ENCODE data around the gene BRI3. TPM values are rescaled to one million over a fixed set of nuclear protein-coding genes. Genes with fewer than 3 reads are reported as not detected.
A peak's percentile ranks its signal among the peaks of the same experiment; 100 is the strongest.

The BRI3 gene
- total and polyA plus RNA-seq, 2 of the 8 experiments (the other 6 are each of a cell fraction or from before 2014, with no cell fraction given), result 77.5 to 93.4 TPM

- 11% methylated on average over 31 of the region's 77 CpGs; no CpG with 5 or more reads in 1 of the 2 experiments for WGBS, 2 experiments (ENCODE audit: extremely low coverage in 1 of 2, insufficient coverage in 1 of 2, insufficient read length in 1 of 2, insufficient replicate concordance in 2 of 2, low coverage in 1 of 2, low lambda C conversion rate in 2 of 2, missing lambda C conversion rate in 1 of 2)
These were observed 496 bp downstream of the BRI3 start for GRCh38 chr7:98281757-98282606.

More at GRCh38 chr7:98281757-98282606, 496 bp downstream of the BRI3 start:
- peak overlapping the region; percentile 49 for H3K4ac ChIP-seq (replicated peaks; ENCODE audit: insufficient read length, low read depth, low read length)
- DNase-seq (ENCODE audit: low read depth in 1 of 2, low spot score in 2 of 2) (no peak), FAIRE-seq (no peak)
- no peak overlapping the region for H4K5ac ChIP-seq (ENCODE audit: insufficient read length, low read depth, low read length)
- no peak overlapping the region for H2BK15ac ChIP-seq (ENCODE audit: low read length)
- peaks cover 7 to 41% of the 10 kb centered on the region in 2 experiments for H3K79me2 ChIP-seq (ENCODE audit: control insufficient read depth in 1 of 2, insufficient read depth in 2 of 2, low read length in 2 of 2)
- no peaks in the 10 kb centered on the region; a peak in 1 of 8 replicates for H3K36me3 ChIP-seq (ENCODE audit: control insufficient read depth in 2 of 4, insufficient read depth in 4 of 4, low read length in 3 of 4)
- no peak overlapping the region for H2BK5ac ChIP-seq (ENCODE audit: low read depth, low read length)
- H3K27me3 ChIP-seq (replicated peaks in 1 of 4; ENCODE audit: control insufficient read depth in 3 of 4, extremely low read depth in 1 of 4, insufficient read depth in 3 of 4, low read length in 3 of 4), result no peaks in the 10 kb centered on the region
- H3K79me1 ChIP-seq (ENCODE audit: low read depth, low read length), result peaks cover 6% of the 10 kb centered on the region
- CTCF ChIA-PET (ENCODE audit: partially characterized antibody), result interaction anchor here (1.0 kb wide), 1 partner anchor 13 kb away, joined by 6 read pairs; no protein-coding TSS in a partner anchor
- H4K91ac ChIP-seq (replicated peaks; ENCODE audit: insufficient read length, low read length), result no peak overlapping the region
- H3K4me2 ChIP-seq (ENCODE audit: insufficient read depth in 1 of 2, low read depth in 2 of 2, low read length in 2 of 2), result peak overlapping the region; percentile 85 to 93
- H3K4me1 ChIP-seq (replicated peaks in 1 of 4; ENCODE audit: control insufficient read depth in 3 of 4, insufficient read depth in 4 of 4, low read length in 3 of 4), result peaks cover 7 to 19% (median 12%) of the 10 kb centered on the region in 4 experiments
- H2AFZ ChIP-seq (ENCODE audit: low read length), result no peak overlapping the region
- H3K23ac ChIP-seq (ENCODE audit: insufficient read length), result no peak overlapping the region
- H3K27ac ChIP-seq (ENCODE audit: low read depth, low read length), result no peak overlapping the region
- H3K9me3 ChIP-seq (ENCODE audit: insufficient read depth in 2 of 2, low read depth in 1 of 2, low read length in 1 of 2), result no peaks in the 10 kb centered on the region
- H4K8ac ChIP-seq (ENCODE audit: extremely low read depth, insufficient read depth, low read length), result peak overlapping the region; percentile 71
- POLR2A ChIA-PET (ENCODE audit: partially characterized antibody), result interaction anchor here (1.1 to 2.0 kb wide), 2 partner anchors 9 to 12 kb away, joined by 3 to 7 read pairs; no protein-coding TSS in a partner anchor
- H2BK120ac ChIP-seq (replicated peaks; ENCODE audit: low read depth, low read length), result no peak overlapping the region
- H2BK20ac ChIP-seq (ENCODE audit: low read length), result no peak overlapping the region
- peak overlapping the region; percentile 50 to 89 (median 68) for H3K4me3 ChIP-seq (ENCODE audit: extremely low read depth in 1 of 4, insufficient read depth in 2 of 4, low read depth in 3 of 4, low read length in 4 of 4)
- peak overlapping the region; percentile 29 to 73 (median 52) for H3K9ac ChIP-seq (replicated peaks in 1 of 4; ENCODE audit: extremely low read depth in 1 of 4, low read depth in 3 of 4, low read length in 3 of 4)
- no peak overlapping the region for H3K14ac ChIP-seq (ENCODE audit: insufficient read length)
- H3K56ac ChIP-seq (replicated peaks; ENCODE audit: insufficient read length, low read depth, low read length), result no peak overlapping the region
- no peak for TF ChIP-seq ATF2 (IDR thresholded peaks at IDR 0.05; ENCODE audit: low read length)
- TF ChIP-seq RBBP5 (IDR thresholded peaks at IDR 0.05; ENCODE audit: borderline replicate concordance, low read depth, low read length), result 0 out of 2 replicates have a peak, but pooled peaks have one; percentile 23
- 0 out of 4 replicates have a peak, but pooled peaks of 1 of the 2 experiments have one; percentile 51 for TF ChIP-seq HDAC2 (IDR thresholded peaks at IDR 0.05; ENCODE audit: borderline replicate concordance in 1 of 2, low read depth in 2 of 2, low read length in 2 of 2)
- peak; percentile 35 for TF ChIP-seq KDM4A (IDR thresholded peaks at IDR 0.05; ENCODE audit: low read depth, low read length, severe bottlenecking)
- 0 out of 4 replicates have a peak, but pooled peaks of 1 of the 2 experiments have one; percentile 34 for TF ChIP-seq SIN3A (conservative IDR thresholded peaks at IDR 0.05 in 1 of 2, IDR thresholded peaks at IDR 0.05 in 1 of 2; ENCODE audit: low read depth in 1 of 2, low read length in 2 of 2)
- no peak for TF ChIP-seq GABPA (IDR thresholded peaks at IDR 0.05; ENCODE audit: borderline replicate concordance, insufficient read depth, low read length)
- peaks cover 28 to 29% of the 10 kb centered on the region in 2 experiments for H4K20me1 ChIP-seq (replicated peaks in 1 of 2; ENCODE audit: control insufficient read depth in 1 of 2, insufficient read depth in 2 of 2, low read length in 2 of 2)
- H2AK5ac ChIP-seq (ENCODE audit: low read depth, low read length), result no peak overlapping the region
- H3K18ac ChIP-seq (ENCODE audit: extremely low read depth, low read length), result peak overlapping the region; percentile 1; the same call in 1 of the 2 replicates
- H3K23me2 ChIP-seq (ENCODE audit: low read depth, low read length), result peaks cover 5% of the 10 kb centered on the region; the same call in 1 of the 2 replicates
- H2BK12ac ChIP-seq (ENCODE audit: low read depth, low read length), result 0 out of 2 replicates have a peak overlapping the region, but pooled peaks have one; percentile 39
